ENCODE measurements around the gene MCTP1.

Gene MCTP1

DNA sequence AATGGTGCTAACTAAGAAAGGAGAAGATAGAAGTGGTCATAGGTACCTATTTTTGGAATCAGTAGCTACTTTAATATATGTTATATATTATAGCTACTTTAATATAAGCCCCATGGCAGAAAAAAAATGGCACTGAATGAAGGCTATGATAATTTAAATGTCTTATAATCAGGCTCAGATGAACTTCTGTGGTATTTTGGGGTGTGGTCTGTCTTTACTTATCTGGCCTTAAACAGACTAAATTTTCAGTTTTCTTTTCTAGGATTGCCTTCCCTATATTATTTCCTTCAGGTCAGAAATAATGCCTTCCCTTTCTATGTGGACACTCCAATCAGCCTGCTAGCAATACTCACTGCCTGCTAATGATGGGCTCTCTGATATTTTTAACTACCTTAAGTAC is 374.2 kb downstream of the MCTP1 start:
- DNase-seq (ENCODE audit: low spot score), result no peak
- H3K27ac Mint-ChIP-seq, result no peak overlapping the region
- no peaks in the 10 kb centered on the region for H3K36me3 Mint-ChIP-seq (ENCODE audit: low read depth)
- H3K9me3 Mint-ChIP-seq, result no peaks in the 10 kb centered on the region
- no peak overlapping the region for H3K4me3 Mint-ChIP-seq
- H3K4me1 Mint-ChIP-seq (ENCODE audit: low read depth), result no peaks in the 10 kb centered on the region
- peaks cover 6% of the 10 kb centered on the region for H3K27me3 Mint-ChIP-seq (ENCODE audit: low read depth)

DNA sequence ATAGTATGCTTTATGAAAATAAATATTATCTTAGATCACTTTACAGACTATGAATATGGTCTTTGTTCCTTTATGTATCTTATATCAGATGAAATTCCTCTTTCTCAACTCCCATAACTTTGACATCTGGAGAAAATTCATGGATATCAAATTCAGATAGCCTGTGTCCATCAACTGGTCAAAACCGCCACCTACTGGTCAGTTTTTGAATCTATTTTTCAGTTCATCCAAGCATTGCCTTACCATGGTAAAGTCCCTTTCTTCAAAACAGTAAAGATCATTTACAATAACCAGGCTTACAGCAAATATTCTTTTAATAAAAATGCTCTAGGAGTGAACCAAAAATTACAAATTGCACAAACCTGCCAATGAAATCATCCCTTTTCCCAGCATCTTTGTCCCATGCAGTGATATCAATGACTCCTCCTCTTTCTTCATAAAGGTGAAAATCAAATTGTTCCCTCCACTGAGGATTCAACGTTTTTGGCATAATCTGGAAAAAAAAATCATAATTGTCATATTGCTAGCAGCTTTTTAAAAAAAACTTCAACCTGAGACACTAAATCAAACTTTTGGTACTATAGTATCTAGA is 375.9 kb downstream of the MCTP1 start:
- no peaks in the 10 kb centered on the region for H3K4me1 Mint-ChIP-seq (ENCODE audit: low read depth)
- DNase-seq (ENCODE audit: low spot score), result no peak
- H3K9me3 Mint-ChIP-seq, result no peaks in the 10 kb centered on the region
- H3K27me3 Mint-ChIP-seq (ENCODE audit: low read depth), result no peaks in the 10 kb centered on the region
- no peak overlapping the region for H3K27ac Mint-ChIP-seq
- no peak overlapping the region for H3K4me3 Mint-ChIP-seq
- H3K36me3 Mint-ChIP-seq (ENCODE audit: low read depth), result no peaks in the 10 kb centered on the region

DNA sequence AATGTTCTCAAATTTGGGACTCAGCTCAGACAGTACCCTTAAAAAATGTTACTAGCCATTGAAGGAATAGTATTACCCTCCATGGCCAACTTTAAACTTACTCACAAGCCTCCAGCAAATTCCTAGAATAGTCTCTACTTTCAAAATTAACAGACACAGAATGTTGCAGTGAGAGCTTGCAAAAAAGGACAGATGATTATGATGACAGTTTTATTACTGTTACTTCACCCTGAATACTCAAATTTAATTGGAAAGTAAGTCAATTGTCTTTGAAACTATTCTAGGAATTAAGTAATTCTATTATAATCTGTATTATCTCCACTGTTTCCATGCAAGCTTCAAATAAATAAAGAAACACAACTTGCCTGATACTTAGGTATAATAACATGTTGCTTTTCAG is 378.1 kb downstream of the MCTP1 start:
- no peak for DNase-seq (ENCODE audit: low spot score)
- no peak overlapping the region for H3K4me3 Mint-ChIP-seq
- no peaks in the 10 kb centered on the region for H3K4me1 Mint-ChIP-seq (ENCODE audit: low read depth)
- H3K36me3 Mint-ChIP-seq (ENCODE audit: low read depth), result no peaks in the 10 kb centered on the region
- H3K27me3 Mint-ChIP-seq (ENCODE audit: low read depth), result no peaks in the 10 kb centered on the region
- no peak overlapping the region for H3K27ac Mint-ChIP-seq
- H3K9me3 Mint-ChIP-seq, result no peaks in the 10 kb centered on the region

DNA sequence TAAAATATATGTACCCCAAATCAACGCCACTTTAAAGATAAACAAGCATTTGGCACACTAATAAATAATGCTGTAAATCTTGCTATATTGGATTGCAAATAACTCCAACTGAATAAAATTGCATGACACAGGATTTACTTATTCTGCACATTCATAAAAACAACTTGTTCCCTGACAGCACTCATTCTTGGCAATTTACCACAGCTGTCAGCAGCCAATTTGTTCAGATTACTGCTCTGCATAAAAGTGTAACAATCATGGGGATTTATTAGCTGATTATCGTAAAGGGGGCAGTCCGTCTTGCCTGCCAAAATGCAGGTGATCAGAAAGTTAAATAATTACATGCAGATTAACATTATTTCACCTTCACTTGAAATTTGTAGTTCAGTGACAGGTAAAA is 381.2 kb downstream of the MCTP1 start:
- Mint-ChIP-seq H3K27ac (no peak overlapping the region), H3K36me3 (ENCODE audit: low read depth) (no peaks in the 10 kb centered on the region), H3K4me1 (ENCODE audit: low read depth) (no peaks in the 10 kb centered on the region), H3K9me3 (no peaks in the 10 kb centered on the region), H3K27me3 (ENCODE audit: low read depth) (no peaks in the 10 kb centered on the region), H3K4me3 (no peak overlapping the region)
- DNase-seq (ENCODE audit: low spot score), result no peak

DNA sequence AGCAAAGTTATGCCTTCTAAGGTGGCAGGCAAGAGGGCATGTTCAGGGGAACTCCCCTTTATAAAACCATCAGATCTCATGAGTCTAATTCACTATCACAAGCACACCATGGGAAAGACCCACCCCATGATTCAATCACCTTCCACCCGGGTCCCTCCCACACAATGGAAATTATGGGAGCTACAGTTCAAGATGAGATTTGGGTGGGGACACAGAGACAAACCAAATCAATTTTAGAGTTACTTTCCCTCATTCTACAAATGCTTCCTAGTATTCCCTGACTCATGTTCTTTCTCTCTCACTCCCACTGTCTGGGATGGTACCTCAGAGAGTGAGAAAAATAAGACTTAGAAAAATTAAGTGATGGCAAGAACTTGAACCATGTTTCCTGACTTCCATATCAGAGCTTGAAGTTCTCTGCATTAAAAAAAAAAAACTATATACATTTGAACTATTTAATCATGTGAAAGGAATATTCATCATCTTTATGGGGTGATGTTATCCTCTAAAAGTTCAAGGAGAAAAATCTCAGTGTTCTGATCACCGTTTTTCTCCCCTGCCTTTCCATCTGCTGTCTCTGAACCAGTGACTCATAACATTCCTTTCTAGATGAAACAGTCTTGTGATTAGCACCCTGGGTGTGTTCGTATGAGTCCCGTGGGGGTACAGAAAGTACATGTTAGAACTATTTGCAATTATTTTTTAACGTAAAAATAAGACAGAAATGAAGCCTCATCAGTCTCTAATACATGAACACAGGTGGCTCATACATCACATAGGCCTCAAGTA is 383.5 kb downstream of the MCTP1 start:
- no peaks in the 10 kb centered on the region for H3K27me3 Mint-ChIP-seq (ENCODE audit: low read depth)

DNA sequence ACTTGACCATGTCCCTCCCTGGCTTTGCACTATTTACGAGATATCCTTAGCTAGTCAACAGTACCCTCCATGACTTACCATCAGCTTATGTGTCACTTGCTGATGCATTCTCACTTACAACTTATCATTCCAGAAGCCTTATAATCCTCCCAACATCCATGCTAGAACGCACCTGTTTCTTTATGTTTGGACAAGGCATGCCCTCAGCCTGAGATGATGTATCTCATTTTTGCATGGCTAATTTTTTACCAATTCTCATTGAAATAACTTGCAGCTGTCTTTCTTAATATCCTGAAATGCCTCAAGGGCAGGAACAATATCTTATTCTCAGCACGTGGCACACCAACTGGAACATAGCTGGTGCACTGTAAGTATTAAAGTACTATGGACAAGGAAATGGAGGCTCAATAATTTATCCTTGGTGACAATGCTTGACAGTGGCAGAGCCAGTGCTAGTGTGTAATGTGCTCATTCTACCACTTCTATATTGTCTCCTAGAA is 384.8 kb downstream of the MCTP1 start:
- Mint-ChIP-seq H3K27me3 (ENCODE audit: low read depth) (no peaks in the 10 kb centered on the region), H3K27ac (no peak overlapping the region), H3K4me3 (no peak overlapping the region), H3K4me1 (ENCODE audit: low read depth) (no peaks in the 10 kb centered on the region), H3K36me3 (ENCODE audit: low read depth) (no peaks in the 10 kb centered on the region), H3K9me3 (no peaks in the 10 kb centered on the region)
- DNase-seq (ENCODE audit: low spot score), result no peak

More for the DNA sequence above, 383.5 kb downstream of the MCTP1 start:
- Mint-ChIP-seq H3K4me3 (no peak overlapping the region), H3K9me3 (no peaks in the 10 kb centered on the region), H3K27ac (no peak overlapping the region), H3K4me1 (ENCODE audit: low read depth) (no peaks in the 10 kb centered on the region), H3K36me3 (ENCODE audit: low read depth) (no peaks in the 10 kb centered on the region)
- no peak for DNase-seq (ENCODE audit: low spot score)

DNA sequence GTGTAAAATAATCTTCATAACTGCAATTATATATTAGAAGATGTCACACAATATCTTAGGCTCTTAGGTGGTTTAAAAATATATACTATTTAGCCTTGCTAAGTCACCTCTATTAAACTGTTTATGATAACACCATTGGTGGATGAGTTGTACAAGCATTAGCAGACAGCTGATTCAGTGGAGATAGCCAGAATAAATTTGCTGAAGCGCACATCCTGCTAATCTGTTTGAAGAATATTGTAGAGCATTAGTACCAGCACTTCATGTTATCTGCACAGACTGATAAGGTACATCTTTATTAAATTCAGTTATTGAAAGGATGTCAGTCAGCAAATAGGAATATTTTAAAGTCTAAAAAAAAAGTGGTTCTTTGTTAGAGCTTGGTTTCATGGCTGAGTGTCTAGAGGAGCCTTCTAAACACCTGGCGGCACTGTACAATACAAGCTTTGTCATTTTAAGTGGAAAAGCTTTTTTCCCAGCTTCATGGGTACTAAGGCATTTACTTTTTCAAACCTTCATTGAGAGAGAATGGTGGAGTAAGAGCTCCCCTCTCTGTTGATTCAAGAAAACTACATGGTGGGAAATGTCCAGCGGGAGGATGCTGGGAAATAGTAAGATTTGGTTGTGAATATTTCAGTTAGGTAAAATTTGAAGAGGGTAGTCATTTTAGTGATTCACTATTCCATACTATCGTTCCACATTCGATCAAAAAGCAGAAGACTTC is 391.3 kb downstream of the MCTP1 start:
- DNase-seq (ENCODE audit: low spot score), result no peak
- H3K9me3 Mint-ChIP-seq, result no peaks in the 10 kb centered on the region
- H3K27me3 Mint-ChIP-seq (ENCODE audit: low read depth), result no peaks in the 10 kb centered on the region
- no peaks in the 10 kb centered on the region for H3K36me3 Mint-ChIP-seq (ENCODE audit: low read depth)
- H3K4me1 Mint-ChIP-seq (ENCODE audit: low read depth), result no peaks in the 10 kb centered on the region
- H3K27ac Mint-ChIP-seq, result no peak overlapping the region
- no peak overlapping the region for H3K4me3 Mint-ChIP-seq

DNA sequence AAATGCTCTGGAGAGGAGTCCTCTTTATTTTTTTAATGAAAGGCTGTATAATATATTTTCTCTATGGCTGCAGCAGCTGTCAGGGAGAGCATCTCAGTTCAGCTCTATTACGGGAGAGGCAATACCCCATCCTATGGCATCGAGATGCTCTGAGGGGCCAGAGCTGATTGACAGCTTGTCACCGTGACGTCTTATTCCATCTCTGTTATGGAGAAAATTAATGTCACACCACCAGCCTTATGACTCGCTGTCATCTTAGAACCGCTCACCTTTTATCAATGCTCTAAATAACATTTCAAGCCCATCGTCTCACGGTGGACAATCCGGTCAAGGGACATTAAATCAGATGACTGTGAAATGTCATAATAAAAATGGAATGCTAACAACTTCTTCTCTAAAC is 392.9 kb downstream of the MCTP1 start:
- Mint-ChIP-seq H3K36me3 (ENCODE audit: low read depth) (no peaks in the 10 kb centered on the region), H3K9me3 (no peaks in the 10 kb centered on the region), H3K4me1 (ENCODE audit: low read depth) (no peaks in the 10 kb centered on the region), H3K4me3 (no peak overlapping the region), H3K27ac (no peak overlapping the region), H3K27me3 (ENCODE audit: low read depth) (no peaks in the 10 kb centered on the region)
- no peak for DNase-seq (ENCODE audit: low spot score)

DNA sequence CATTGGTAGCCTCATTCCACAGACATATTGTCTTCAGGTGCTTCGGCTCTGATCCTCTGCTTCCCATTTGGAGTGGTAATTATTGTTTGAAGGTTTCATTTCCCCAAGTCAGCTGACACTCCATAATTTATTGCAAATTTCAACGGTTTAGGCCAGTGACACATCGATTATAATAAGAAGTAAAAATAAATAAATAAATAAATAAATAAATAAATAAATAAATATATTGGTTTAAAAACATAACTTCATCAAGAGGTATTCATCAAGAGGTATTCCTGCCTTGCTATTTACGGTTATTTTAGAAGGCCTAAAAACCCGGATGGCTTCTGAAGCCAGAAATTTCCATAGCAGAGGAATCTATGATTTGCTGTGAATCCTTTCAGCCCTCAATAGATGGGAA is 393.3 kb downstream of the MCTP1 start:
- no peaks in the 10 kb centered on the region for H3K27me3 Mint-ChIP-seq (ENCODE audit: low read depth)
- no peaks in the 10 kb centered on the region for H3K36me3 Mint-ChIP-seq (ENCODE audit: low read depth)
- no peak overlapping the region for H3K27ac Mint-ChIP-seq

DNA sequence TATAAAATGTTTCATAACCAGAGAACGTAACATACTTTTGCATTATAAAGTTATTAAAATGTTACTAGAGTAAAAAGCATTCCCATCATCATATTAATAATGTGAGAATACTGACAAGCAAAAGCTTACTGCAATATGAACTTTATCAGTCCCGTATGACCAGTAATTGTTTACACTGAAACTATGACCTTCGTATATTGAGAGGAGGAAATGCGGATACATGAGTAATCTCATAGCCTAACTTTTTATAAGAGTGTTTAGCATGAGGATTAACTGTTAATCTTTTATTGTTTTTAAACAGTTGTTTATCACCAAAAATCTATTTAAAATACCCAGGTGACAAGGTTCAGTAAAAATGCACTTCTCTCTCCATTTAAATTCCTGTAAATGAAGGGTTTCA is 394.0 kb downstream of the MCTP1 start:
- no peak for DNase-seq (ENCODE audit: low spot score)
- no peak overlapping the region for H3K4me3 Mint-ChIP-seq
- H3K9me3 Mint-ChIP-seq, result no peaks in the 10 kb centered on the region
- no peaks in the 10 kb centered on the region for H3K27me3 Mint-ChIP-seq (ENCODE audit: low read depth)
- H3K4me1 Mint-ChIP-seq (ENCODE audit: low read depth), result no peaks in the 10 kb centered on the region
- no peak overlapping the region for H3K27ac Mint-ChIP-seq
- no peaks in the 10 kb centered on the region for H3K36me3 Mint-ChIP-seq (ENCODE audit: low read depth)

More for the DNA sequence above, 393.3 kb downstream of the MCTP1 start:
- DNase-seq (ENCODE audit: low spot score), result no peak
- Mint-ChIP-seq H3K4me1 (ENCODE audit: low read depth) (no peaks in the 10 kb centered on the region), H3K9me3 (no peaks in the 10 kb centered on the region), H3K4me3 (no peak overlapping the region)

DNA sequence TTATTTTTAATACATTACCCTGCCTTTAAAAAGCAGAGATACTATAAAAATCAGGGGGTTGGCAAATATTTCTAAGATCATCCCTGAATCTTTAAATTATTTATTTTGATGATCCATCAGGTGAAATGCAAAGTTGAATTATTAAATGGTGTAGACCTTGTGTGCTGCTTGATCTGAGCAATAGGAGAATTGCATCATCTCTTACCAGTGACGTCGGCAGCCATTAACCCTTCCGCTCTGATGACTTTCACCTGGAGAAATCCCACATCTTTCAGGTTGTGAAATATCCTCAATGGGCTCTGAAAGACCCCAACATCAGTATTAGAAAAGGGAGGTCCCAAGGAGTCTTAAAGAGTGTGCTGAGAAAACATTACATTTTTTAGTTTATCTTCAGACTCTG is 396.2 kb downstream of the MCTP1 start:
- Mint-ChIP-seq H3K4me3 (no peak overlapping the region), H3K9me3 (no peaks in the 10 kb centered on the region), H3K27me3 (ENCODE audit: low read depth) (no peaks in the 10 kb centered on the region), H3K27ac (no peak overlapping the region), H3K36me3 (ENCODE audit: low read depth) (no peaks in the 10 kb centered on the region), H3K4me1 (ENCODE audit: low read depth) (no peaks in the 10 kb centered on the region)
- DNase-seq (ENCODE audit: low spot score), result no peak

DNA sequence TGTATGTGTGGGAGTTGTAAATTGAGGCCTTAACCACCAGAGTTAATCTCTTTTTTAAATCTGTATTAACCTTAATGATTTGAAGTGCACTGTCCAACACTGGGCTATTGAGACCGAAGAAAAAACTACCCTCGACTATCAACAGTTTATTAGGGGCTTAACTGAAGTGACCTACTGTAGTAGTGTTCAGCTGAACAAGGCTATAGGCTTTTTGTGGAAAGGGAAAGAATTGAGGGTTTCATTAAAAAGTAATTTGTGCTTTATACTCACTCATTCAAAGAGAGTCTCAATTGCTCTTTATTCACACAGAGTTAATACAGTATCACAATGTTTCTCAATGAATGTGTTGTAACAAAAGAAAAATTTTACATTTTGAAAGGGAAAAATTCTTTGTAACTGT is 399.0 kb downstream of the MCTP1 start:
- no peaks in the 10 kb centered on the region for H3K27me3 Mint-ChIP-seq (ENCODE audit: low read depth)
- H3K4me1 Mint-ChIP-seq (ENCODE audit: low read depth), result no peaks in the 10 kb centered on the region
- DNase-seq (ENCODE audit: low spot score), result no peak

DNA sequence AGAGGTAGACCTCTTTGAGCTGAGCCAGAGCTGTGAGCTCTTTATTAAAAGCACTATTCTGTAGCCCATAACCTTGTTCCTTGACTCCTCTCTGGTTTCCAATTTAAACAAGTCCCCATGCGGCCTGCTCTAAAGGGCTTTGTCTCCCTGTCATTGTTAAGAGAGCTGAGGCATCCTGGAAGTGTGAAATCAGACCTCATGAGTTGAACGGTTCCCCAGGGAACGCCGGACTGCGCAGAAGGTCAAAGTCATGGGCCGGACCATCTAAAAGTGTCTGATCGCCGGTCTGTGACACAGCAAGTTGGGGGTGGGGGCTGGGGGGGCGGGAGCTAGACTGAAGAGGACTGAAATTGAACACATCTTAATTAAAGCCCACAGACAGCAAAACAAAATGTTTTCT is 400.6 kb downstream of the MCTP1 start:
- Mint-ChIP-seq H3K36me3 (ENCODE audit: low read depth) (no peaks in the 10 kb centered on the region), H3K4me3 (no peak overlapping the region), H3K27me3 (ENCODE audit: low read depth) (no peaks in the 10 kb centered on the region), H3K27ac (no peak overlapping the region), H3K9me3 (no peaks in the 10 kb centered on the region), H3K4me1 (ENCODE audit: low read depth) (no peaks in the 10 kb centered on the region)
- no peak for DNase-seq (ENCODE audit: low spot score)

More for the DNA sequence above, 399.0 kb downstream of the MCTP1 start:
- no peak overlapping the region for H3K27ac Mint-ChIP-seq
- H3K4me3 Mint-ChIP-seq, result no peak overlapping the region
- no peaks in the 10 kb centered on the region for H3K9me3 Mint-ChIP-seq
- H3K36me3 Mint-ChIP-seq (ENCODE audit: low read depth), result no peaks in the 10 kb centered on the region

DNA sequence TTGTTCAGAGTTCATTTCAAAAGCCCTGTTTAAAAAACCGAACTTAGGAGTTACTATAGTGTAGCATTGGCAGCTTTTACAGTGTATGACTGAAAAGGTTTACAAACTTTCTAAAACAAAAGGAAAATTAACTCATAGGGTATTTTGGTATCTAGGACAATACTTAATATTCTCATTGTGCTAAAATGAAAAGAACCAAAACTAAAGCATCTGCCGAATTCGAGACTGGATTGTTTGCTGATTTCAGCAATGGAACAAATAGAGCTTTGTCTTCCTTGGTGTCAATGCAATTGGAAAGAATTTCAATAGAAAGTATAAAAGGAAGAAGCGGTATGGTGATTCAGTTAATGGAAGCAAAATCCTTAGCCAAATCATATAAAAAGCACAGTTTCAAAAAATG is 412.4 kb downstream of the MCTP1 start:
- H3K4me1 Mint-ChIP-seq (ENCODE audit: low read depth), result no peaks in the 10 kb centered on the region
- peaks cover 3% of the 10 kb centered on the region for H3K27me3 Mint-ChIP-seq (ENCODE audit: low read depth)
- no peak overlapping the region for H3K27ac Mint-ChIP-seq
- DNase-seq (ENCODE audit: low spot score), result no peak
- no peaks in the 10 kb centered on the region for H3K36me3 Mint-ChIP-seq (ENCODE audit: low read depth)
- no peaks in the 10 kb centered on the region for H3K9me3 Mint-ChIP-seq
- H3K4me3 Mint-ChIP-seq, result no peak overlapping the region
